Stimulated activated CD8-positive, alpha-beta memory T cell treated with anti-CD3 and anti-CD28 coated beads, Interleukin-15, amount 100 ng/mL, for 4 hours (primary cell): ENCODE results near the gene ZFYVE28.

Experiments used
- DNase-seq, 2 donors: peaks; one replicate each; pipeline ENCODE4 v3.0.0-alpha.2; 2020; ENCODE audit warnings: low read depth in 2 of 2

ZFYVE28 gene

GRCh38 chr4:2272026-2272827 is 146.2 kb downstream of the ZFYVE28 start:
- no peak for DNase-seq

- no peak for DNase-seq
These were observed 147.0 kb downstream of the ZFYVE28 start for GRCh38 chr4:2271279-2272025.

- DNase-seq = no peak
These were observed 147.9 kb downstream of the ZFYVE28 start for GRCh38 chr4:2270341-2271165.

GRCh38 chr4:2269618-2270163 is 148.8 kb downstream of the ZFYVE28 start:
- no peak for DNase-seq

- no peak for DNase-seq
These were observed 149.3 kb downstream of the ZFYVE28 start for GRCh38 chr4:2269206-2269531.

- no peak for DNase-seq
These were observed 149.9 kb downstream of the ZFYVE28 start for GRCh38 chr4:2268357-2269205.

GRCh38 chr4:2267841-2268240 is 150.6 kb downstream of the ZFYVE28 start:
- no peak for DNase-seq

DNA sequence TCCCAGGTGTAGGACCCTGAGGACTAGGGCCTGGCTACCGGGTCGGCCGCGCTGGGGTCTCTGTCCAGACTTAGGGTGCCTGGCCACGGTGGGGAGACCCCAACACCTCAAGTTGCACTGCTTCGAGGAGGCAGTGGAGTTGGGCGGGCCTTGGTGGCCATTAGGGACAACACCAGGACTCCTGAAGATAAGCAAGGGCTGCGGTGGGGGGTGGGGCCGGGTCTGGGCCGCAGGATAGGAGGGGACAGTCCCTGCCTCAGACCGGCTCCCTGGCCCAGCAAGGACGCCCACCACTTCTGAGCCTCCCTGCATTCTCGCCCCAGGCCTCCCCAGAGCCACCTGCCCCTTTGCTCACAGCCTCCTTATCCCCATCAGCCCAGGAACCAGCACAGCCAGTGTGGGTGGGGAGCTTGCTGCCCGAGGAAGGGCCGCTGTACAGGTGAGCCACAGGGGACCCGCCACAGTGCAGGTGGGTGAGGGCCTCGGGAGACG is 151.1 kb downstream of the ZFYVE28 start:
- no peak for DNase-seq

DNA sequence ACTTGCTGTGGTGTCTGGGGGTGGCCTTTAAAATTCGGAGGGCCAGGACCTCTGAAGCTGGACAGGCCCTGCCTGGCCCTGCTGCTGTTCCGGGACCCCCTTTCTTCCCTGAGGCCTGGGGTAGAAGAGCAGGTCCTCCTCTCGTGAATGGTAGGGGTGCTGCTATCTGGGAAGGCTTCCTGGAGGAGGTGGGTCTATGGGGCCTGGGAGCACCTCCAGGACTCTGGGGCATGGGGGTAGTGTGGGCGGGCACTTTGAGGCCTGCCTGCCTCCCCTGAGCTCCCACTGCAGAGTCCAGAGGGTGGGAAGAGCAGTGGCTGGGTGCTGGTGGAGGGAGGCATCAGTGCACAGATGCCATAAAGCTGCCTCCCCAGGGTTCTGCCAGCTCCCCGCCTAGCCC is 151.6 kb downstream of the ZFYVE28 start:
- DNase-seq = no peak

- DNase-seq = no peak
These were observed 152.3 kb downstream of the ZFYVE28 start for GRCh38 chr4:2266181-2266580.

GRCh38 chr4:2265113-2266110 is 153.0 kb downstream of the ZFYVE28 start:
- no peak for DNase-seq

DNA sequence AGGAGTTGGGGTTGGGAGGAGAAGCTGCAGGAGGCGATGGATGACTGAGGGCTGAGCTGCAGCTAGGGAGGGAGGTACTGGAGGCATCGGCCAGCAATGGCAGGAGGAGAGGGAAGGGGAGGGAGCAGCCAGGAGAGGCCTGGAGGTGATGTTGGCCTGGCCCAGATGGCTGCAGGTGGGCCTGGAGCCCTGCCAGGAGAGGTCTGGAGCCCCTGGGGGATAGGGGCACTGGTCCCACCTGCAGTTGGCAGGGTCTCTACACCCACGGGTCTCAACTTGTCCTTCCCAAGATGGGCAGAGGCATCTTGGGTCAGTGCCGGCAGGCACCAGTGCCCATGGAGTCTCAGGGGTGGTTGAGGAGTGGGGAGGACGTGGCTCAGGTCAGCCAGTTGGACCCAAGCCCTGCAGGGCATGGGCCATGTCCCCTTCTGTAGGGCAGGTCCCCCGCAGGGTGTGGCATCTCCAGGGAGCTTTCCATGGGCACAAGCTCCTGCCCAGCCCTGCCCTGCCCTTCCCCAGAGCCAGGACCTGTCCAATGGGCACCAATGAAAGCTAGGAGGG is 153.9 kb downstream of the ZFYVE28 start:
- no peak for DNase-seq

GRCh38 chr4:2263926-2264321 is 154.5 kb downstream of the ZFYVE28 start:
- no peak for DNase-seq

DNA sequence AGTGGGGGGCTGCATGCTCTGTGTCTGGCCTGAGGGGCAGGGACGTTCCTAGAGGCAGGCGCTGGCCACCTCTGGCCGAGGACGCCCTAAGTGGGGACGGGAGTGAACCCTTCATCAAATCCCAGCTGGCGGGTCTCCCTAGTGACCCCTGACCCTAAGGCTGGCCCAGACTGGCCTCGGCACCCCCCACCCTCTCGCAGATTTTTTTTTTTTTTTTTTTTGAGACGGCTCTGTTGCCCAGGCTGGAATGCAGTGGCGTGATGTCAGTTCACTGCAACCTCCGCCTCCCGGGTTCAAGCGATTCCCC is 155.5 kb downstream of the ZFYVE28 start:
- no peak for DNase-seq

- peak; percentile 96 to 98 for DNase-seq
These were observed 156.1 kb downstream of the ZFYVE28 start for GRCh38 chr4:2262145-2262943.

DNA sequence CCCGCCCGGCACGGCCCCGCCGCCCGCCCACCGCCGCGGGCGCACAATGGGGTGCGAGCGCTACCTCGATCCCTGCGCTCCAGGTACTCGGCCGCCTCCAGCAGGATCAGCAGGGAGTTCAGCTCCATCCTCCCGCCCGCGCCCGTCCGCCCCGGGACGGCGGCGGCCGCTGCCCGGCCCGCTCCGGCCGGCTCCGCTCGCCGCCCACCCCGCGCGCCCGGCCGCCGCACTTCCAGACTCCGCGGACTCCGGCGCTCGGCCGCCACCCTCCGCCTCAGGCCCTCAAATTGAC is 156.6 kb downstream of the ZFYVE28 start, which contains the start of gene MXD4:
TSS of gene MXD4 (minus strand) at position 257 of the 292 bp plus-strand sequence. CDS start at position 128, 129 bp downstream.
- no peak for DNase-seq

DNA sequence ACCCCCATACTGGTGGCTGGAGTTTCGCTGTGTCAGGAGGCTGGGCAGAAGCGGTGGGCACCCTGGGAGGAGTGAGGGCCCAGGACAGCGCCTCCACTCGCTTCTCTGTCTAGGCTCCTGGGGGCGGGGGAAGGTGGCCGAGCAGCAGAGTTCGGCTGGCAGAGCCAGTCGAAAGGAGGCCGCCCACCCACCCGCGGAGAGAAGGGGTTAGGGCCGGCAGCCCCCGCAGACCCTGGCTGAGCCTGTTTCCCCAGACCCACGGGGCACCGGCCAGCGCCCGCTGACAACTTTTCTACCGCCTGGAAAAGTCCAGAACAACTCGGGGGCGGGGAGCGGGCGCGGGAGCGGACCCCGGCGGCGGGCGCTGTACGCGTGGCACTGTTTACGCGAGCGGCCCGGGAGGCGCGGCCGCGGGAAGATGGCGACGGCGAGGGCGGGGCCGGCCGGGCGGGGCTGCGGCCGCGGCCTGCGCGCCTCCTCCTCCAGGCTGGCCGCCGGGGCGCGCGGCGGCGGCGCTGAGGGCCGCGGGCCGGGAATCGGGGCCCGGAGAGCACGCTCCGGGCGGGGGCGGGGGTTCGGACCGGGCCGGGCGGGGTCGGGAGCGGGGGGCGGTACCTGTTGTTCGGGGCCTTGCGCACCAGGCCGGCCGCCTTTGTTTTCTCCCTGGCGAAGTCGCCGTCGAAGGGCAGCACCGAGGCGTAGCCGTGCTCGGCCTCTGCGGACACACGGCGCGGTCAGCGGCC is 157.2 kb downstream of the ZFYVE28 start:
- DNase-seq = peak in 1 of 2 donors; percentile 35
